Measurements from ENCODE around the gene FAM81A.
"Not testable (repeated sequence)": the region's sequence is repeated elsewhere in the genome, so short reads cannot be mapped to it uniquely, and the experiment has no call there.

Gene FAM81A

GRCh38 chr15:59437817-59438624 lies at the start of gene FAM81A:
Gene FAM81A, plus strand, starts transcription at chr15:59438186. Its CDS starts 20,441 bp downstream, at chr15:59458627.
- peak; percentile 37 for DNase-seq

- no peak for DNase-seq
These were observed 49.3 kb upstream of the FAM81A start for GRCh38 chr15:59388670-59389069.

GRCh38 chr15:59392299-59392698 lies 45.7 kb upstream of the FAM81A start:
- no peak for DNase-seq

GRCh38 chr15:59394166-59394661 lies 43.8 kb upstream of the FAM81A start:
- DNase-seq, result no peak

GRCh38 chr15:59396211-59396610 lies 41.8 kb upstream of the FAM81A start:
- no peak for DNase-seq

- no peak for DNase-seq
These were observed 41.3 kb upstream of the FAM81A start for GRCh38 chr15:59396679-59397078.

GRCh38 chr15:59398220-59398619 lies 39.8 kb upstream of the FAM81A start:
- DNase-seq, result no peak

- peak; percentile 41 for DNase-seq
These were observed 38.4 kb upstream of the FAM81A start for GRCh38 chr15:59399465-59400102.

- DNase-seq, result no peak
These were observed 37.7 kb upstream of the FAM81A start for GRCh38 chr15:59400103-59400813.

GRCh38 chr15:59401051-59401823 lies 36.7 kb upstream of the FAM81A start:
- not testable (repeated sequence) for DNase-seq

GRCh38 chr15:59401824-59402569 lies 36.0 kb upstream of the FAM81A start:
- DNase-seq, result no peak

- no peak for DNase-seq
These were observed 32.9 kb upstream of the FAM81A start for GRCh38 chr15:59405079-59405478.

- no peak for DNase-seq
These were observed 31.5 kb upstream of the FAM81A start for GRCh38 chr15:59406446-59406845.

GRCh38 chr15:59407946-59408345 lies 30.0 kb upstream of the FAM81A start:
- DNase-seq, result no peak

- no peak for DNase-seq
These were observed 27.5 kb upstream of the FAM81A start for GRCh38 chr15:59410391-59410896.

GRCh38 chr15:59413577-59413976 lies 24.4 kb upstream of the FAM81A start:
- DNase-seq, result no peak

GRCh38 chr15:59416816-59417215 lies 21.2 kb upstream of the FAM81A start:
- DNase-seq, result no peak

GRCh38 chr15:59419170-59419569 lies 18.8 kb upstream of the FAM81A start:
- DNase-seq, result no peak

- DNase-seq, result no peak
These were observed 17.9 kb upstream of the FAM81A start for GRCh38 chr15:59420108-59420507.

GRCh38 chr15:59420986-59421618 lies 16.9 kb upstream of the FAM81A start:
- DNase-seq, result no peak

- DNase-seq, result no peak
These were observed 13.4 kb upstream of the FAM81A start for GRCh38 chr15:59424616-59425015.

Measured in OCI-M1 (cell line).